ENCODE results near the gene APBB1IP.
"Not testable (repeated sequence)": the region's sequence is repeated elsewhere in the genome, so short reads cannot be mapped to it uniquely, and the experiment has no call there.

Gene APBB1IP

GRCh38 chr10:26454891-26455290 lies 16.8 kb downstream of the APBB1IP start:
- Histone ChIP-seq H3K9ac (ENCODE audit: insufficient read length, low read depth) (no peak overlapping the region), H3K4me1 (ENCODE audit: insufficient read depth, insufficient read length) (no peaks in the 10 kb centered on the region), H3K36me3 (ENCODE audit: insufficient read depth, insufficient read length, low read length) (no peaks in the 10 kb centered on the region), H3K4me3 (ENCODE audit: insufficient read length, low read depth) (no peak overlapping the region), H3K9me3 (ENCODE audit: insufficient read depth, low read length) (no peaks in the 10 kb centered on the region), H3K27me3 (ENCODE audit: insufficient read depth, insufficient read length) (no peaks in the 10 kb centered on the region)
- DNase-seq (ENCODE audit: low read depth, low spot score) = no peak
- no peak for TF ChIP-seq YY1 (IDR thresholded peaks at IDR 0.05; ENCODE audit: insufficient read depth, insufficient read length)
- no peak for TF ChIP-seq SUZ12 (IDR thresholded peaks at IDR 0.05; ENCODE audit: extremely low read depth, insufficient read depth, insufficient read length)
- no peak for TF ChIP-seq ZNF274 (IDR thresholded peaks at IDR 0.05; ENCODE audit: low read depth, low read length)

- Histone ChIP-seq H3K9me3 (ENCODE audit: insufficient read depth, low read length) (no peaks in the 10 kb centered on the region), H3K4me1 (ENCODE audit: insufficient read depth, insufficient read length) (no peaks in the 10 kb centered on the region), H3K4me3 (ENCODE audit: insufficient read length, low read depth) (no peak overlapping the region), H3K27me3 (ENCODE audit: insufficient read depth, insufficient read length) (no peaks in the 10 kb centered on the region), H3K36me3 (ENCODE audit: insufficient read depth, insufficient read length, low read length) (no peaks in the 10 kb centered on the region), H3K9ac (ENCODE audit: insufficient read length, low read depth) (no peak overlapping the region)
- no peak for DNase-seq (ENCODE audit: low read depth, low spot score)
- TF ChIP-seq YY1 (IDR thresholded peaks at IDR 0.05; ENCODE audit: insufficient read depth, insufficient read length) (no peak), ZNF274 (IDR thresholded peaks at IDR 0.05; ENCODE audit: low read depth, low read length) (no peak), SUZ12 (IDR thresholded peaks at IDR 0.05; ENCODE audit: extremely low read depth, insufficient read depth, insufficient read length) (no peak)
Observed at GRCh38 chr10:26455567-26456315, 17.6 kb downstream of the APBB1IP start.

DNA sequence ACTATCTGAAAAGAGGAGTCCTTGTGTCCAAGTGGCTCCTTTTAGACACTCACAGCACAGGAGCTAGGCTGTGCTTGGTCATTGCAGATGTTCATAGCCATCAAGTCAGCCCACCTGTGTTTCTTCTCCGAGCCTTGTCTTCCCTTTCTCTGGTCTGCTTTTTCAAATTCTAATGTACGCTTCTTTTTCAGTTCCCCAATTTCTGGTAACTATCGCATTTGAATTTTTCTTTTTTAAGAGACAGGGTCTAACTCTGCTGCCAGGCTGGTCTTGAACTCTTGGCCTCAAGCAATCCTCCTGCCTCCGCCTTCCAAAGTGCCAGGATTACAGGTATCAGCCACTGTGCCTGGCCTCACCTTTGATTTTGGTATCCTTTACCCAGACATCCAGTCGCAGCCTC lies 18.9 kb downstream of the APBB1IP start:
- H3K4me3 ChIP-seq (ENCODE audit: insufficient read length, low read depth) = no peak overlapping the region
- no peaks in the 10 kb centered on the region for H3K4me1 ChIP-seq (ENCODE audit: insufficient read depth, insufficient read length)
- no peak for TF ChIP-seq YY1 (IDR thresholded peaks at IDR 0.05; ENCODE audit: insufficient read depth, insufficient read length)
- no peak for TF ChIP-seq ZNF274 (IDR thresholded peaks at IDR 0.05; ENCODE audit: low read depth, low read length)
- no peak for TF ChIP-seq SUZ12 (IDR thresholded peaks at IDR 0.05; ENCODE audit: extremely low read depth, insufficient read depth, insufficient read length)
- no peaks in the 10 kb centered on the region for H3K27me3 ChIP-seq (ENCODE audit: insufficient read depth, insufficient read length)
- H3K9me3 ChIP-seq (ENCODE audit: insufficient read depth, low read length) = no peaks in the 10 kb centered on the region
- DNase-seq (ENCODE audit: low read depth, low spot score) = no peak
- no peak overlapping the region for H3K9ac ChIP-seq (ENCODE audit: insufficient read length, low read depth)
- no peaks in the 10 kb centered on the region for H3K36me3 ChIP-seq (ENCODE audit: insufficient read depth, insufficient read length, low read length)

DNA sequence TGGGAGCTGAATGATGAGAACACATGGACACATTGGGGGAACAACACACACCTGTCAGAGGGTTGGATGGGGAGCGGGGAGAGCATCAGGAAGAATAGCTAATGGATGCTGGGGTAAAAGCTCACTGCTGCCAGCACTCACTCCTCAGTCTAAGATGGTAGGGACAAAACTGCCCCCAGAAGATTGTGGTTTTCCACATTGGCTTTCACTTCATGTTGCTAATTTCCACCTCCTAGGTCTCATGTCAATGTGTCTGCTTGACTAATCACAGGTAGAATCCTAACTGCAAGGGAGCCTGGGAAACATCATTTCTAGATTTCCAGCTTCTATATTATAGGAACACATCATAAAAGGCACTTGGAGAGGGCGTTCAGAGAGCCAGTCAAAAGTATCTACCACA lies 22.6 kb downstream of the APBB1IP start:
- Histone ChIP-seq H3K27me3 (ENCODE audit: insufficient read depth, insufficient read length) (no peaks in the 10 kb centered on the region), H3K36me3 (ENCODE audit: insufficient read depth, insufficient read length, low read length) (no peaks in the 10 kb centered on the region), H3K4me3 (ENCODE audit: insufficient read length, low read depth) (no peak overlapping the region), H3K4me1 (ENCODE audit: insufficient read depth, insufficient read length) (no peaks in the 10 kb centered on the region), H3K9ac (ENCODE audit: insufficient read length, low read depth) (no peak overlapping the region), H3K9me3 (ENCODE audit: insufficient read depth, low read length) (no peaks in the 10 kb centered on the region)
- TF ChIP-seq YY1 (IDR thresholded peaks at IDR 0.05; ENCODE audit: insufficient read depth, insufficient read length) = no peak
- TF ChIP-seq ZNF274 (IDR thresholded peaks at IDR 0.05; ENCODE audit: low read depth, low read length) = no peak
- no peak for TF ChIP-seq SUZ12 (IDR thresholded peaks at IDR 0.05; ENCODE audit: extremely low read depth, insufficient read depth, insufficient read length)
- DNase-seq (ENCODE audit: low read depth, low spot score) = no peak

- DNase-seq (ENCODE audit: low read depth, low spot score) = no peak
- no peaks in the 10 kb centered on the region for H3K4me1 ChIP-seq (ENCODE audit: insufficient read depth, insufficient read length)
- no peak overlapping the region for H3K9ac ChIP-seq (ENCODE audit: insufficient read length, low read depth)
- H3K4me3 ChIP-seq (ENCODE audit: insufficient read length, low read depth) = no peak overlapping the region
- H3K9me3 ChIP-seq (ENCODE audit: insufficient read depth, low read length) = no peaks in the 10 kb centered on the region
- no peaks in the 10 kb centered on the region for H3K27me3 ChIP-seq (ENCODE audit: insufficient read depth, insufficient read length)
- H3K36me3 ChIP-seq (ENCODE audit: insufficient read depth, insufficient read length, low read length) = no peaks in the 10 kb centered on the region
- TF ChIP-seq ZNF274 (IDR thresholded peaks at IDR 0.05; ENCODE audit: low read depth, low read length) (no peak), SUZ12 (IDR thresholded peaks at IDR 0.05; ENCODE audit: extremely low read depth, insufficient read depth, insufficient read length) (no peak), YY1 (IDR thresholded peaks at IDR 0.05; ENCODE audit: insufficient read depth, insufficient read length) (no peak)
Observed at GRCh38 chr10:26463986-26464385, 25.8 kb downstream of the APBB1IP start.

- no peak for DNase-seq (ENCODE audit: low read depth, low spot score)
- H3K9me3 ChIP-seq (ENCODE audit: insufficient read depth, low read length) = no peaks in the 10 kb centered on the region
- TF ChIP-seq YY1 (IDR thresholded peaks at IDR 0.05; ENCODE audit: insufficient read depth, insufficient read length) (no peak), SUZ12 (IDR thresholded peaks at IDR 0.05; ENCODE audit: extremely low read depth, insufficient read depth, insufficient read length) (no peak), ZNF274 (IDR thresholded peaks at IDR 0.05; ENCODE audit: low read depth, low read length) (no peak)
- no peaks in the 10 kb centered on the region for H3K27me3 ChIP-seq (ENCODE audit: insufficient read depth, insufficient read length)
- no peak overlapping the region for H3K4me3 ChIP-seq (ENCODE audit: insufficient read length, low read depth)
- no peaks in the 10 kb centered on the region for H3K36me3 ChIP-seq (ENCODE audit: insufficient read depth, insufficient read length, low read length)
- no peaks in the 10 kb centered on the region for H3K4me1 ChIP-seq (ENCODE audit: insufficient read depth, insufficient read length)
- H3K9ac ChIP-seq (ENCODE audit: insufficient read length, low read depth) = no peak overlapping the region
Observed at GRCh38 chr10:26464632-26465280, 26.6 kb downstream of the APBB1IP start.

DNA sequence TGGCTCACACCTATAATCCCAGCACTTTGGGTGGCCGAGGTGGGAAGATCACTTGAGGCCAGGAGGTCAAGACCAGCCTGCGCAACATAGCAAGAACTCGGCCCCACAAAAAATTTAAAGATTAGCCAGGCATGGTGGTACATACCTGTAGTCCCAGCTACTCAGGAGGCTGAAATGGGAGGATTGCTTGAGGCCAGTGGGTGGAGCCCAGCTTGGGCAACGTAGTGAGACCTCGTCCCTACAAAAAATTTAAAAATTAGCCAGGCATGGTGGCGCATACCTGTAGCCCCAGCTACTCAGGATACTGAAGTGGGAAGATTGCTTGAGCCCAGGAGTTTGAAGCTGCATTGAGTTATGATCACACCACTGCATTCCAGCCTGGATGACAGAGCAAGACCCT lies 28.4 kb downstream of the APBB1IP start:
- not testable (repeated sequence) for H3K9ac ChIP-seq (ENCODE audit: insufficient read length, low read depth); H3K4me3 ChIP-seq (ENCODE audit: insufficient read length, low read depth); H3K9me3 ChIP-seq (ENCODE audit: insufficient read depth, low read length); DNase-seq (ENCODE audit: low read depth, low spot score); H3K4me1 ChIP-seq (ENCODE audit: insufficient read depth, insufficient read length); H3K27me3 ChIP-seq (ENCODE audit: insufficient read depth, insufficient read length); H3K36me3 ChIP-seq (ENCODE audit: insufficient read depth, insufficient read length, low read length)
